D721Med (cell line): ENCODE results near the gene MRAP2.

ENCODE experiments used
- DNase-seq: peaks from one replicate; pipeline ENCODE4 v3.0.0; 2011; ENCODE audit warnings: low spot score; ENCODE audit not compliant: insufficient read length
- FAIRE-seq: peaks from 2 replicates; lab custom pipeline; 2011; peaks lifted over from hg19 to GRCh38; lab: Jason Lieb, UNC
- TF ChIP-seq, protein P1 (sequence below): IDR thresholded peaks from 2 replicates; pipeline ENCODE4 v1.5.1; 2012; ENCODE audit warnings: mild to moderate bottlenecking, control low read depth; ENCODE audit not compliant: insufficient read depth; ENCODE audit errors: missing control alignments

Gene MRAP2

DNA sequence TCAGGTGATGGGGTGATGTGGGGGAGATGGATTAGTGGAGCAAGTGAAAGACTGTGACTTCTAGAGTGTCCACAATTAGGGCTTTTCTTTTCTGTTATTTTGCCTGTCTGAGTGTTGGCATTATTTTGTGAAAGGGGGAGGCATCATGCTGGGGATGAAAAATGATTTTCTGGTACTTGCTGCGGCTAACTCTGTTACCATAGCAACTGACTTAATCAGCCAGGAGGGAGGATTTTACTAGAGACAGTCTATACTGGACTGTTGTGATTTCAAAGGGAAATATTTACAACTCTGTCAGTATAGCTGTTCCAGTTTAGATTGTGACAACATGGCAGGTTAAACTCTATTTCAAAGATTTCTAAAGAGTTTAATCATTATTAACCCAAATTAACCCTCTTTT lies 30.4 kb upstream of the MRAP2 start:
- TF ChIP-seq, protein P1, sequence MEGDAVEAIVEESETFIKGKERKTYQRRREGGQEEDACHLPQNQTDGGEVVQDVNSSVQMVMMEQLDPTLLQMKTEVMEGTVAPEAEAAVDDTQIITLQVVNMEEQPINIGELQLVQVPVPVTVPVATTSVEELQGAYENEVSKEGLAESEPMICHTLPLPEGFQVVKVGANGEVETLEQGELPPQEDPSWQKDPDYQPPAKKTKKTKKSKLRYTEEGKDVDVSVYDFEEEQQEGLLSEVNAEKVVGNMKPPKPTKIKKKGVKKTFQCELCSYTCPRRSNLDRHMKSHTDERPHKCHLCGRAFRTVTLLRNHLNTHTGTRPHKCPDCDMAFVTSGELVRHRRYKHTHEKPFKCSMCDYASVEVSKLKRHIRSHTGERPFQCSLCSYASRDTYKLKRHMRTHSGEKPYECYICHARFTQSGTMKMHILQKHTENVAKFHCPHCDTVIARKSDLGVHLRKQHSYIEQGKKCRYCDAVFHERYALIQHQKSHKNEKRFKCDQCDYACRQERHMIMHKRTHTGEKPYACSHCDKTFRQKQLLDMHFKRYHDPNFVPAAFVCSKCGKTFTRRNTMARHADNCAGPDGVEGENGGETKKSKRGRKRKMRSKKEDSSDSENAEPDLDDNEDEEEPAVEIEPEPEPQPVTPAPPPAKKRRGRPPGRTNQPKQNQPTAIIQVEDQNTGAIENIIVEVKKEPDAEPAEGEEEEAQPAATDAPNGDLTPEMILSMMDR, result no peak
- DNase-seq (no peak), FAIRE-seq (no peak)

DNA sequence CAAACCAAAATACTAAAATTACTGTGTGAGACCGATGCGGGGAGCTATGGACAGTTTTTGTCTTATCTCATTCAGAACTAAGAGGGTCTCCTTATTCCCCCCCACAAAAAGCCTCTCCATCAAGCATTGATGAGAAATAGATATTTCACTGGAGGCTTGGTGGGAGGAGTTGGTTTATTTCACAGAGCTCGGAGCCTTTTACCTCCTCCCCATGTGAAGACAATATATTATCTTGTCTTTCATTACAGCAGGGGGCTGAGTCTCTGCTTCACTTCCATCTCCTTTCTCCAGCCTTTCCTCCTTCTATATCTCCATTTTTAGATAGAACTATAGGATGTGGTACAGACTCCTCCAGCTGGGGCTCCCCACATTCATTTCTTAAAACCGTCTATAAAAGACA lies 29.9 kb upstream of the MRAP2 start:
- FAIRE-seq (no peak), DNase-seq (no peak)
- TF ChIP-seq, protein P1, result no peak

DNA sequence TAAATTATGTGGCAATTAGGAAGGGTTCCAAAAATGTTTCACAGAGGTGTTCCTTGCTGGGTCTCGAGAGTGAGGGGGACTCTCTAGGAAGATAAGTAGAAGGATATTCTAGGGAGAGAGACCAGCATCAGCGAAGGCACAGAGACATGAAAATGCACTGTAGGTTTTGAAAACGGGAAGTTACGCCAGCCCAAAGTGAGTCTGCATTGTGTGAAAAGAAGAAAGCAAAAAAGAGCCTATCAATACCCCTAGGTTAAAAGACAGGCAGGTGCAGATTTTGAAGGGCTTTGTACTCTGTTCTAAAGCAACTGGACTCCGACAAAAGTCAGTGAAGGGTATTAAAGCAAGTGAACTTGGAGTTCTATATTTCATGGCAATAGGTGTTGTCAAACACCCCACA lies 25.7 kb upstream of the MRAP2 start:
- FAIRE-seq (no peak), DNase-seq (no peak)
- TF ChIP-seq, protein P1, result no peak

DNA sequence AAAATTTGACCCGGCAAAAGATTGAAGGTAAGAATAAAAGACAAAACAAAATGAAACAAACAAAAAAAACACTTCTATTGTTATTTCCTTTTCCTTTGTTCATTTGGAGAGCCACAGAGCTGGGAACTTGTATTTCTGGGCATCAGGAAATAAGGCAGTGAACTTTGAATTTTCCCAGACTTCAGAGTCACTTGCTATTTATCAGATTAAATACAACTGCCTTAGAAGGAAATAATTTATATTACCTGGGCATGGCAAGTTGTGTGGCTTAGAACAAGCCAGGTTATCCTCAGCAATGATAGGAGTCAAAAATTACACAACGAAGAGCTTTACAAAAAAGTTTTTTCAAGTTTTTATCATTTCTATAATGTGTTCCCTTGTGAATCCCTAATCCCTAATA lies 20.2 kb upstream of the MRAP2 start:
- no peak for FAIRE-seq

DNA sequence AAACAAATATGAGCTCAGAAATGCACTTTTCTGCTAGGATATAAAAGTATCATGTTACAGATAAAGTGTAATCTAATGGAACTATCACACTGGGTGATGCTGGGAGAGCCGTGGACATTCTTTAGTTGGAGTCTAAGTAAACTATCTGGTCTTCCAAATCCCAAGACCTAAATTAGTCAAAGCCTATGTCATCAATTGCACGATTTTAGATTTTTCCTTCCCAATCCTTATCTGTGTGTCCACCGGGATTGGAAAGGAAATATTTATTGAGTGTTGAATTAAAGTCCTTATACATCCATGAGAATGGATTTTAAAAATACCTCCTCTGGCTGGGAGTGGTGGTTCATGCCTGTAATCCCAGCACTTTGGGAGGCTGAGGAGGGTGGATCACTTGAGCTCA lies 19.6 kb upstream of the MRAP2 start:
- FAIRE-seq (no peak), DNase-seq (no peak)
- TF ChIP-seq, protein P1, result no peak

More for the DNA sequence above, 20.2 kb upstream of the MRAP2 start:
- no peak for DNase-seq
- TF ChIP-seq, protein P1, result no peak

DNA sequence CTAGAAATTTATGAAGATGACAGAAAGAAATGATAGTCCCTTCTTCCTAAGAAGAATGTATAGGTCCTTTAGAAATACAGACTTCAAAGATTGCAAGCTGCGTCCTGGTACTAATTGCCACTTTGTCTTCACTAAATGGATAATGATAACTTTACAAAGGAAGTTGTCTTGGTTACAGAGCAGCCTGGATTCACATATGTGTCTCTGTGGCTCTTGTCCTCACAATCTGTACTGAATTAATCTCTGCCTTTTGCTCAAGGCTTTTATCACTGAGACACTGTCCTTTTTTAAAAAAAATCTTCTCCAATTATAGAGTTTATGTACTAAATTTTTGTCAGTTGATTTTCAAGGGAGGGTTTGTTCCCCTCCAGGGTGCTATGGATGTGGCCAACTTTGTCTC lies 17.5 kb upstream of the MRAP2 start:
- DNase-seq (no peak), FAIRE-seq (no peak)
- TF ChIP-seq, protein P1, result no peak

DNA sequence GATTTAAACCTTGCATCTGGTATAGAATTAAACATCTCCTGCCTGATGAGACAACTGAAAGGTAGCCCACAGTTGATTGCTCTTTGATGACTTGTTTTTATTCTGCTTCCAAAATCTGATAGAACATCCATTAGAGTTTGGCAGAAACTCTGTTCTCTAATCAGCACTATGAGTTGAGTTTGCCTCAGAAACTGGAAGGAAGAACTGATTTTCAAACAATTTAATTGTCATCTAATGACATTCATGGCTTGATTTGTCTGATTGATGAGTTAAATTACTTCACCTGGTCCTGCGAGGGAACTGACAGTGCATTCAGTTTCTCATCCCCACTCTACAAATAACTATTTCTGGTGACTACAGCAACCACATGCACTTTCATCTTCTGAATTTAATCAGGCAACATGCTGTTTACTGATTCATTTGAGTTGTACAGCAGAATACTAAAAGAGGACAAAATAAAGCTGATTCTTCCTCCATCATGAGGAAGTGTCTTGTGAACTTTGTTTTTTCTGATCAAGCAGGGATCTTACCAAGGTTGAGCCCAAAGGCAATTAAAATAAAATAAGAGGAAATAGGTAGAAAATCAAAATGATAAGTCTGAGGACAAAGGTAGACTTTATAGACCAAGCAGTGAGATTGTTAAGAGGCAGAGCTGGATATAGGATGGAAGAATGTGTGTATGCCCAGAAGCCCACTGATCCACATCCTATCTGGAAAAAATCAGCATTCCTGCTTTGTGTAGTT lies 15.7 kb upstream of the MRAP2 start:
- DNase-seq (no peak), FAIRE-seq (no peak)
- TF ChIP-seq, protein P1, result no peak
